Mucosa of descending colon (tissue), 3 donors: ENCODE data around the gene GJA3. TPM values are rescaled to one million over a fixed set of nuclear protein-coding genes. Genes with fewer than 3 reads are reported as not detected.

ENCODE experiments used
- ATAC-seq: fragments of 200-7000 bp; cut with Tn5 transposase; one replicate; pipeline ENCODE4 v1.9.1; 2020; ENCODE audit warnings: mild to moderate bottlenecking, moderate library complexity
- DNase-seq, 3 donors: peaks; one replicate each; pipeline ENCODE4 v3.0.0-alpha.2; 2020
- H3K36me3 ChIP-seq: fragments of 200-600 bp; one replicate; pipeline ENCODE4 v1.8.0; 2021; ENCODE audit warnings: low read depth, mild to moderate bottlenecking
- H3K4me1 ChIP-seq: fragments of 200-600 bp; one replicate; pipeline ENCODE4 v1.8.0; 2021; ENCODE audit warnings: low read depth, mild to moderate bottlenecking
- H3K4me3 ChIP-seq: fragments of 200-600 bp; one replicate; pipeline ENCODE4 v1.8.0; 2021; ENCODE audit warnings: mild to moderate bottlenecking
- H3K9me3 ChIP-seq: fragments of 200-600 bp; one replicate; pipeline ENCODE4 v1.8.0; 2021; ENCODE audit warnings: mild to moderate bottlenecking
- CTCF ChIP-seq: fragments of 200-600 bp; IDR thresholded peaks from one replicate; pipeline ENCODE4 v1.8.0; 2022; ENCODE audit warnings: antibody characterized with exemption, mild to moderate bottlenecking
- intact Hi-C, 2 donors: fragments of 100-400 bp; cut with DNase I in 1 of 2; cut with micrococcal nuclease in 1 of 2; formaldehyde crosslinking; loops; one replicate each; pipeline versions ENCODE4 v1.11.0 to v1.11.1; 2022; cut with DNase I, micrococcal nuclease
- total RNA-seq, 3 donors: library from RNA; stranded (reverse); fragmentation: NEBNext Ultra II Directional in 2 of 3; extraction: Animal tissue kit (Norgen Biotek cat#: 25700) in 2 of 3; gene quantifications; one replicate each; pipeline versions ENCODE4 v1.2.1 to v1.2.4, GENCODE V29; 2021 to 2023
- donor health status: DM: no; HTN: no; CAD: no; lungs with moderate emphysema.
- donor health status: DM: no; HTN: no; CAD: no.
- donor health status: DM: no; HTN: yes; CAD: no.

The GJA3 gene
- total RNA-seq, 3 donors from 2014 or later, result not detected

GRCh38 chr13:20130652-20131051 is 30.2 kb downstream of the GJA3 start:
- DNase-seq, result no peak
- intact Hi-C loops, result no loop called here
- peaks cover 7% of the 10 kb centered on the region for H3K4me1 ChIP-seq

GRCh38 chr13:20130012-20130411 is 30.8 kb downstream of the GJA3 start:
- intact Hi-C loops, result no loop called here
- TF ChIP-seq CTCF, result no peak
- Histone ChIP-seq H3K9me3 (no peaks in the 10 kb centered on the region), H3K4me1 (peaks cover 7% of the 10 kb centered on the region), H3K4me3 (no peak overlapping the region), H3K36me3 (no peaks in the 10 kb centered on the region)
- DNase-seq, result no peak
- ATAC-seq, result no peak

More at GRCh38 chr13:20130652-20131051, 30.2 kb downstream of the GJA3 start:
- no peak for TF ChIP-seq CTCF
- Histone ChIP-seq H3K36me3 (no peaks in the 10 kb centered on the region), H3K9me3 (no peaks in the 10 kb centered on the region), H3K4me3 (no peak overlapping the region)
- ATAC-seq, result no peak

- no peak for TF ChIP-seq CTCF
- intact Hi-C loops, result no loop called here
- H3K9me3 ChIP-seq, result no peaks in the 10 kb centered on the region
- ATAC-seq, result no peak
- peak in 1 of 3 donors; percentile 6 for DNase-seq
- peaks cover 7% of the 10 kb centered on the region for H3K4me1 ChIP-seq
- no peaks in the 10 kb centered on the region for H3K36me3 ChIP-seq
- H3K4me3 ChIP-seq, result no peak overlapping the region
Observed at GRCh38 chr13:20129076-20129475, 31.8 kb downstream of the GJA3 start.

GRCh38 chr13:20128459-20128931 is 32.4 kb downstream of the GJA3 start:
- DNase-seq (peak in 2 of 3 donors; percentile 51 to 66), ATAC-seq (peak; percentile 73)
- H3K36me3 ChIP-seq, result no peaks in the 10 kb centered on the region
- peak; percentile 45 for TF ChIP-seq CTCF
- intact Hi-C loops, result no loop called here
- peaks cover 7% of the 10 kb centered on the region for H3K4me1 ChIP-seq
- peak overlapping the region; percentile 1 for H3K4me3 ChIP-seq
- no peaks in the 10 kb centered on the region for H3K9me3 ChIP-seq

GRCh38 chr13:20127562-20128458 is 33.0 kb downstream of the GJA3 start:
- TF ChIP-seq CTCF, result peak; percentile 31
- peak; percentile 92 for ATAC-seq
- peak overlapping the region; percentile 1 for H3K4me3 ChIP-seq
- peaks cover 7% of the 10 kb centered on the region for H3K4me1 ChIP-seq
- peak; percentile 70 to 80 (median 73) for DNase-seq
- no peaks in the 10 kb centered on the region for H3K36me3 ChIP-seq
- H3K9me3 ChIP-seq, result no peaks in the 10 kb centered on the region
- intact Hi-C loops, result no loop called here
